Pulmonary artery endothelial cell (primary cell): Measurements from ENCODE around the gene PRICKLE3. TPM values are rescaled to one million over a fixed set of nuclear protein-coding genes. Genes with fewer than 3 reads are reported as not detected.
"Not testable (repeated sequence)": the region's sequence is repeated elsewhere in the genome, so short reads cannot be mapped to it uniquely, and the experiment has no call there.

Experiments used
- DNase-seq: peaks from one replicate; pipeline ENCODE4 v3.0.0-alpha.2; 2011; ENCODE audit warnings: low read depth, low spot score
- total RNA-seq: library from RNA; depleted of rRNA; stranded (reverse); fragments of >200 nt; gene quantifications from 2 replicates; pipeline ENCODE4 v1.2.3, GENCODE V29; 2014

PRICKLE3 gene
- total RNA-seq, 1 donor from 2014 or later: 4.7 TPM

- DNase-seq: no peak
Measured at GRCh38 chrX:49183701-49184281, 2.4 kb downstream of the PRICKLE3 start.

- DNase-seq: no peak
Measured at GRCh38 chrX:49179358-49179757, 6.8 kb downstream of the PRICKLE3 start.

DNA sequence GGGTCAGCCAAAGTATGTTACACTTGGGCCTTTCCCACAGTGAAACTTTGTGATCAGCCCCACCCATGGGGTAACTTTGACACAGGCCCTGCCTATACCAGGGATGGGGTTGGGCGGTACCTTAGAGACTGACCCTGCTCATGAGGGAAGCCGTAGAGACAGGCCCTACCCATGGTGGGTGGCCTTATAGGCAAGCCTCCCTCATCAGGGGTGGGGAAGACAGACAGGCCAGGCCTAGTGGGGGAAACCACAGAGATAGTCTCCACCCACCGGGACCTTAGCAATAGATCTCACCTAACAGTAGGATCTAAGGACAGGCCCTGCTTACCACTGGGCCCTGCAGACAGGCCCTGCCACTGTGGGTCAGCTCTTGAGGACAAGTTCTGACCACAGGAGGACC is 7.6 kb downstream of the PRICKLE3 start:
- no peak for DNase-seq

- no peak for DNase-seq
Measured at GRCh38 chrX:49177873-49178480, 8.2 kb downstream of the PRICKLE3 start.

DNA sequence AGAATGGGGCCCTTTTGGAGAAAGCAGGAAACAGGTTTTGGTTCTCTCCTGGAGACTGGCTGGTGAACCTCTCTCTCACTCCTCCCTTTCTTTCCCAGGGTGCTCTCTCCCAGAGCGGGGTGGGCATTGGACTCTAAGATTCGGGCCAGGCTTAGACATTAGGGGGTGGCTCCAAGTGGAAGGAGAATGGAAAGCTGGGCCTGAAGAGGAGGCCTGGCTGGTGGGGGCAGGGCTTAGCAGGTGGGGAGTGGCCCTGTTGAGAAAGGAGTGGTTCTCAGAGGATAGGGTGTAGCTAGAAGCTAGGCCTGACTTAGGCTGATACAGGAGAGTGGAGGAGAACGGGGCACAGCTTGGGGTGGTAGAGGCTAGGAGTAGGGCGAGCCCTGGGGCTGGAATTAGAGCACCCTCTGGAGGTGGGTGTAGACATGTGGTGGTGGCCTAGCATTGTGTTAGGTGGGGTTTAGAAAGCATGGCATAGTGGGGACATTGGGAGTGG is 8.8 kb downstream of the PRICKLE3 start:
- DNase-seq: no peak

DNA sequence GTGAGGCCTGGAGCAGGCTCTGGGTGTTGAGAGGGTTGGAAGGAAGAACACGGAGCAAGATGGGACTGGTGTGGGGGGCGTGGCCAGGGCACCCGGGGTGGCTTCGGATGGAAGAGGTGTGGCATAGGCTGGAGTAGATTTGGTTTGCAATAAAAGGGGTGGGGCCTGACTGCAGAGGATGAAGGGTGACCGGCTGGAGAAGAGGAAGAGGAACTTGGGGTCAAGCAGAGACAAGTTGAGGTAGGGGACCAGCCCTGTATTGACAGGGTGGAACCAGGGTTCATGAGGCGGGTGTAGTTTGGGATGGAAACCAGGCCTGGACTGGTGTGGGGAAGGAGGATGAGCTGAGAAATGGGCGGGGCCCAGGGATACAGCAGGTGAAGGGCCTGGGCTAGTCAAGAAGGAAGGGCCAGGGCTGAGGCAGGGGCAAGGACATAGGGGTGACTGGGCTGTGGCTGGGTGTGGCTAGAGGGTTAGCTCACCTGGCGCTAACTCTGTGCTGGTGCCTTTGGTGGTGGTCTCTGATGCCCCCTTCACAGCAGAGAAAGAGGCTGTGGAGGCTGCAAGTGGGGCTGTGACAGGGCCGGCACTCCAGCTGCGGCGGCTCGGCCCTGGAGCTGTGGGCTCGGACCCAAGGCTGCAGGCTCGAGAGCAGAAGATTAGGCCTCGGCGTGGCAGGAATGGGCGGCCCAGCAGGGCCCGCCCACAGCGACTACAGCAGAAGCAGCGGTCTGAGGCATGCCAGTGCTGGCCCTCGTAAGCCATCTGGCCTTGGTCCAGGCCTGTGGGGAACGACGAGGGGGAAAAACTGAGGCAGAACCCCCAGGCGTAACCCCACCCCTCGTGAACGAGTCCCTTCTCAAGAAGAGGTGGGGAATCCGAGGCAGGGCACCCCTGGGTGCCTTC is 9.5 kb downstream of the PRICKLE3 start:
- no peak for DNase-seq

GRCh38 chrX:49175435-49176274 is 10.5 kb downstream of the PRICKLE3 start:
- DNase-seq: no peak

DNA sequence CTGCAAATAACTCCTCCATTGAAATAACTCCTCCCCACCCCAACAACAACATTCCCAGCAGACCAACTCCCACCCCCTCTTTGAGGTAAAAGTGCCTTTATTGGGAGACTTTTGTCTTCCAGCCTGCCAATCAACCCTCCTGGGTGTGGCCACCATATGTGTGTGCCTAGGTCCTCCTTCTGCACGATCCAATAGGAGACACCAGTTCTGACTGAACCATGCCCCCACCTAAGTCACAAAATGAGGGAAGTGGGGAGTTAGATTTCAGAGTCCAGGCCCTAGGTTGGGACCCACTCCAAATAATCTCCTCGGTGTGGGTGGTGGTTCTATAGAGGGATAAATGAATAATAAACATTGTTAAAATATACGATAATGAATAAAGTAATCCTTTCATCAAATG is 11.4 kb downstream of the PRICKLE3 start:
- DNase-seq: no peak

GRCh38 chrX:49173544-49173943 is 12.6 kb downstream of the PRICKLE3 start:
- DNase-seq: not testable (repeated sequence)

- no peak for DNase-seq
Measured at GRCh38 chrX:49172280-49172780, 13.8 kb downstream of the PRICKLE3 start.

GRCh38 chrX:49171752-49172279 is 14.4 kb downstream of the PRICKLE3 start, which contains the start of gene PLP2:
Gene PLP2 (plus strand): TSS chrX:49171898. CDS start chrX:49172001, 103 bp downstream.
- DNase-seq: no peak

GRCh38 chrX:49167740-49168108 is 18.4 kb downstream of the PRICKLE3 start:
- DNase-seq: no peak

DNA sequence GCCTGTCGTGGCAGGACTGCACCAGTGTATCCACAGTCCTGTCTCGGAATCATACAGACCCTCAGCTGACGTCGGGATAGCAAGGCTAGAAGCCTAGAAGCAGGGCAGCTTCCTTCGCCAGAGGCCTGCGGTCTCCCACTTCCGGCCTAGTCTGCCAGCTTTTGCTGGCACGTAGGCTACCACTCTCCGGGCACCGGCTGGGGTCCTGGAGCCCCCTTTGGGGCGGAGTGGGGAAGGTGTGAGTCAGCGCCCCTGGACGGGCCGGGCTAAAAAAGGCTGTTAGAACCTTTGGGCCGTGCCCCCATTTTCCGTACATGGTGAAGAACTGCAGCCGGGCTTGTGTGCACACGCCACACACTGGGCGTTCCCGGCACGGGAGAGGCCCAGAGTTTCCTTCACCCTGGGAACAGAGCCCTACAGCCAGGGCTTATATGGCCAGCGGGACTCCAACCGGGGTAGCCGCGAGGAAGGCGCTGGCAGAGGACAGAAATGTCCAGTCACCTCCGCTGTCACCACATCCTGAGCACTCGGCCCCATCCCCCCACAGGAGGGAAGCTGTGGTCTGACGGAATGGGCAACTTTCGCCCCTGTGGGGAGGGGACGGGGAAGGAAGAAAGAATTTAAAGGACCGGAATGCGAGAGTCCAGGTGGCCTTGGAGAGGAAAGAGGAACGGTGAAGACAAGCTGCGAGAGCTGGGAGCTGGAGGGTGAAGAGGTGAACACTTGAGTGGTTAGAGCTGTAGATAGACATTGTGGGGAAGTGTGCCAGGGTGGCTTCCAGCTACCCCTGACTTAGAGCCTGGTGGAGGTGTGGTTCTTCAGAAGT is 19.0 kb downstream of the PRICKLE3 start:
- no peak for DNase-seq

DNA sequence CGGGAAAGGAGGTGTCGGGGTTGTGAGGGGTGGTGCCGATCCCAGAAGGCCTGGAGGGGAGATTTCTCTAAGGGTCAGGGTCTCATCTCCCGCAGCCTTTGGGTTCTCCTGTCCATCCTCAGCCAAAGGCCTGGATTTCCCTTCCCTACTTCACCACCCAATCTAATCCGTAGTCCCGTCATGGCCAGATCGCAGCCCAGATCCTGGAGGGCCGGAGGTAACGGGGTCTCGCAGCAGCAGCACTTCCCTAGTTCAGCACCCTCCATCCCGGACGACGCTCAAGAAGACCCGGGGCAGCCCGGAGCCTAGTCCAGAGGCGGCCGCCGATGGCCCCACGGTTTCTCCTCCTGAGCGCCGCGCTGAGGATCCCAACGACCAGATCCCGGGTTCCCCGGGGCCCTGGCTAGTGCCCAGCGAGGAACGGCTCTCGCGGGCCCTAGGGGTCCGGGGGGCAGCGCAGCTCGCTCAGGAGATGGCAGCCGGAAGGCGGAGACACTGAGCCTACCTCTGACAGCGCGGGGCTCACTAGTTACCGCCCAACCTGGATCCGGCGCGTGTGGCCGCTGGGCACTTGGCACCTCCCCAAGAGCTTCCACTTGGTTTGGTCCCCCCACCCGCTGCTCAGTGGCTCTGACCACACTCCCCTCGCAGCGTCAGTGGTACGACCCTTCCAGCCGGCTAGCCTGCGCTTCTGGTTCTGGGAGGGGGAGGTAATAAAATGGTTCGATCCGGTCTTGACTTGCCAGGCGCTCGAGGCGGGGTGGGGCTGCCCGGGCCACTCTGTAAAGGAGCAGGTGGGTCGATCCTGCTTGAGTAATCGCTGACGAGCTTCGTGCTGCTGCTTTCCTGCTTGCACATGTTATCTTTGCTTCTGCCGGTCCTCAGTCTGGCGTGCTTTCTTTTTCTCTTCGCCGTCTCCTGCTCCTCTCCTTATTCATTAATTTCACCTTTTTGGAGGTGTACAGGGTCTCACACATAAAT is 20.0 kb downstream of the PRICKLE3 start:
- no peak for DNase-seq

DNA sequence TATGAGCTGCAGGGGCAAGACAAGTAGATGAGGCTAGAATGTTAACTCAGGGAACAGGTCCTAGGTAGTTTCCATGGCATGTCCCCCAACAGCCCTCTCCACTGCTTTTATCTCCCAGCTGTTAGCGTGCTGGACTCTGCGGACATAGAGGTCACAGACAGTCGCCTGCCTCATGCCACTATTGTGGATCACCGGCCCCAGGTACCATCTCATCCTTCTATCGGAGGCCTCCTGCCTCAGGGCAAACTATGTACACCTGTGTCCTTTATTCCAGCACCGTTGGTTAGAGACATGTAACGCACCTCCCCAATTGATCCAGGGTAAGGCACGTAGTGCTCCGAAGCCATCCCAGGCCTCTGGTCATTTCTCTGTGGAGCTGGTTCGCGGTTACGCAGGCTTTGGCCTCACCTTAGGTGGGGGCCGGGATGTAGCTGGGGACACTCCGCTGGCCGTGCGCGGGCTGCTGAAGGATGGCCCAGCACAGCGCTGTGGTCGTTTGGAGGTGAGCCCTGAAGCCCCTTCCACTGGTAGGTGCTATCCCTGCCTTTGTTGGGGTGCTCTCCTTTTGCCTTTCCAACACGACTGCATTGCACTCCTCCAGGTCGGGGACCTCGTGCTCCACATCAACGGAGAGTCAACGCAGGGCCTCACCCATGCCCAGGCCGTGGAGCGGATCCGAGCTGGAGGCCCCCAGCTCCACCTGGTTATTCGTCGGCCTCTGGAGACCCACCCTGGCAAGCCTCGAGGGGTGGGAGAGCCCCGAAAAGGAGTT is 21.4 kb downstream of the PRICKLE3 start:
- no peak for DNase-seq

GRCh38 chrX:49163555-49164419 is 22.4 kb downstream of the PRICKLE3 start:
- DNase-seq: no peak

DNA sequence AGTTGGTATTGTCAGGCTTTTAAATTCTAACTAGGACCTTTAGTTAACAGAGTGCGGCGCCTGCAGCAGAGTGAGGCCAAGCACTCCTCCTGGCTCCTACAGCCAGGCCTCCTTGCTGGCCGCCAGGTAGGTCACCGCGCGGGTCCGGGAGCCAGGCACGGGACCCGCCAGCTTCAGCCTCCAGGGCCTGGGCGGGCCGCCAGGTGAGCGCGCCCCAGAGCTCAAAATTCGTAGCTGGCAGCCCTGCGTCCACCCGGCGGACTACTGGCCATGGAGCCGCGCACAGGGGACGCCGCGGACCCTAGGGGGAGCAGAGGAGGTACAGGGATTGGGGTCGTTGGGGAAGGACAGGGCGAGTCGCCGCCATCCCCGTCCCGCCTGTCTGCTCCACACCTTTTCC is 23.6 kb downstream of the PRICKLE3 start, which contains the start of gene MAGIX:
MAGIX (plus strand) TSS at position 139 of the 400 bp plus-strand sequence; CDS start at position 271, 132 bp downstream.
- no peak for DNase-seq
